ENCODE results near the gene GPC5. TPM values are rescaled to one million over a fixed set of nuclear protein-coding genes. Genes with fewer than 3 reads are reported as not detected.

The GPC5 gene
- total and polyA plus RNA-seq, 2 of the 8 experiments (the other 6 are each of a cell fraction or from before 2014, with no cell fraction given), result 0.20 to 0.39 TPM

DNA sequence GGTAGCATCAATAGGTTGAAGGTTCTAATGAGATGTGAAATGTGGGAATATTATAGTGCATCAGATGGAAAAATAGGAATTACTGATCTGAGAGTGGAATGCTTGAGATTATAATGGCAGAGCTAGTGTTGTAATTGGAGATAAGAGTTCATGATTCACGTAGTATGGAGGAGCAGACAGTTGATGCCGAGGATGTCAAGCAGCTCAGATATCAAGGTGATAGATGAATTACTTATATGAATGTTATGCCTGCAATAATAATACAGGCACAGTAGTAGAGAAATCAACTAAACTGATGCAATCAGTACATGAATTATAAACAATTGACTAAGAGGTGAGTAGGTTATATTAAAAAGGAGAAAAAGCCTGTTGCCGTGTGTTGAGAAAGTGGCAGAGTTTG, 1035.0 kb downstream of the GPC5 start:
- Histone ChIP-seq H2BK5ac (ENCODE audit: low read depth, low read length) (no peak overlapping the region), H3K4me2 (ENCODE audit: insufficient read depth in 1 of 2, low read depth in 2 of 2, low read length in 2 of 2) (no peak overlapping the region), H2BK120ac (replicated peaks; ENCODE audit: low read depth, low read length) (no peak overlapping the region), H3K27me3 (replicated peaks in 1 of 4; ENCODE audit: control insufficient read depth in 3 of 4, extremely low read depth in 1 of 4, insufficient read depth in 3 of 4, low read length in 3 of 4) (no peaks in the 10 kb centered on the region), H3K4me1 (replicated peaks in 1 of 4; ENCODE audit: control insufficient read depth in 3 of 4, insufficient read depth in 4 of 4, low read length in 3 of 4) (no peaks in the 10 kb centered on the region), H3K4me3 (ENCODE audit: extremely low read depth in 1 of 4, insufficient read depth in 2 of 4, low read depth in 3 of 4, low read length in 4 of 4) (no peak overlapping the region), H3K4ac (replicated peaks; ENCODE audit: insufficient read length, low read depth, low read length) (no peak overlapping the region), H4K5ac (ENCODE audit: insufficient read length, low read depth, low read length) (no peak overlapping the region), H3K79me1 (ENCODE audit: low read depth, low read length) (no peaks in the 10 kb centered on the region), H3K79me2 (ENCODE audit: control insufficient read depth in 1 of 2, insufficient read depth in 2 of 2, low read length in 2 of 2) (no peaks in the 10 kb centered on the region), H3K9ac (replicated peaks in 1 of 4; ENCODE audit: extremely low read depth in 1 of 4, low read depth in 3 of 4, low read length in 3 of 4) (no peak overlapping the region), H2AK5ac (ENCODE audit: low read depth, low read length) (no peak overlapping the region), H2BK15ac (ENCODE audit: low read length) (no peak overlapping the region), H3K56ac (replicated peaks; ENCODE audit: insufficient read length, low read depth, low read length) (no peak overlapping the region), H3K18ac (ENCODE audit: extremely low read depth, low read length) (no peak overlapping the region), H4K91ac (replicated peaks; ENCODE audit: insufficient read length, low read length) (no peak overlapping the region), H2BK12ac (ENCODE audit: low read depth, low read length) (no peak overlapping the region), H3K9me3 (ENCODE audit: insufficient read depth in 2 of 2, low read depth in 1 of 2, low read length in 1 of 2) (no peaks in the 10 kb centered on the region), H2BK20ac (ENCODE audit: low read length) (no peak overlapping the region), H3K27ac (ENCODE audit: low read depth, low read length) (no peak overlapping the region), H4K20me1 (replicated peaks in 1 of 2; ENCODE audit: control insufficient read depth in 1 of 2, insufficient read depth in 2 of 2, low read length in 2 of 2) (no peaks in the 10 kb centered on the region), H3K23me2 (ENCODE audit: low read depth, low read length) (no peaks in the 10 kb centered on the region), H3K36me3 (ENCODE audit: control insufficient read depth in 2 of 4, insufficient read depth in 4 of 4, low read length in 3 of 4) (no peaks in the 10 kb centered on the region), H3K23ac (ENCODE audit: insufficient read length) (no peak overlapping the region), H3K14ac (ENCODE audit: insufficient read length) (no peak overlapping the region), H2AFZ (ENCODE audit: low read length) (no peak overlapping the region), H4K8ac (ENCODE audit: extremely low read depth, insufficient read depth, low read length) (no peak overlapping the region)
- POLR2A ChIA-PET (ENCODE audit: partially characterized antibody), result no interaction called here
- CTCF ChIA-PET (ENCODE audit: partially characterized antibody), result no interaction called here
- WGBS, 2 experiments (ENCODE audit: extremely low coverage in 1 of 2, insufficient coverage in 1 of 2, insufficient read length in 1 of 2, insufficient replicate concordance in 2 of 2, low coverage in 1 of 2, low lambda C conversion rate in 2 of 2, missing lambda C conversion rate in 1 of 2), result 44 to 80% methylated on average over 1 to 3 of the region's 3 CpGs
- TF ChIP-seq RNF2 (IDR thresholded peaks at IDR 0.05; ENCODE audit: borderline replicate concordance, low read depth, low read length, missing control alignments, poor library complexity, severe bottlenecking) (no peak), CBX8 (IDR thresholded peaks at IDR 0.05; ENCODE audit: borderline replicate concordance, low read depth, low read length) (no peak)
- DNase-seq (ENCODE audit: low read depth in 1 of 2, low spot score in 2 of 2) (no peak), FAIRE-seq (no peak)

All from H1 (cell line).